GM23338 (cell line): ENCODE results near the gene ZNF474. TPM values are rescaled to one million over a fixed set of nuclear protein-coding genes. Genes with fewer than 3 reads are reported as not detected.

Experiments used
- ATAC-seq: fragments of 200-7000 bp; cut with Tn5 transposase; 3 replicates; pipeline ENCODE4 v1.9.1; 2020
- DNase-seq: peaks from one replicate; pipeline ENCODE4 v3.0.0-alpha.2; 2015; ENCODE audit warnings: low spot score
- H2AFZ ChIP-seq: fragments of 200-600 bp; sonication (generic); 2 replicates; pipeline ENCODE4 v1.8.0; 2016; ENCODE audit warnings: antibody characterized with exemption, mild to moderate bottlenecking, moderate library complexity
- H3F3A ChIP-seq: fragments of 200-600 bp; sonication (generic); replicated peaks from 2 replicates; pipeline ENCODE4 v1.8.0; 2017; ENCODE audit warnings: antibody characterized with exemption, mixed run types, low read depth
- H3K27ac ChIP-seq: fragments of 200-600 bp; sonication (generic); 2 replicates; pipeline ENCODE4 v1.6.1; 2016; ENCODE audit warnings: low read depth
- H3K27me3 ChIP-seq: fragments of 200-600 bp; sonication (generic); 2 replicates; pipeline ENCODE4 v1.8.0; 2016; ENCODE audit warnings: mild to moderate bottlenecking, mixed run types, moderate library complexity; ENCODE audit not compliant: insufficient read depth
- H3K36me3 ChIP-seq: fragments of 200-600 bp; sonication (generic); 2 replicates; pipeline ENCODE4 v1.8.0; 2016; ENCODE audit warnings: mild to moderate bottlenecking; ENCODE audit not compliant: insufficient read depth
- H3K4me1 ChIP-seq: fragments of 200-600 bp; sonication (generic); 2 replicates; pipeline ENCODE4 v1.8.0; 2016; ENCODE audit warnings: mild to moderate bottlenecking, moderate library complexity; ENCODE audit not compliant: insufficient read depth
- H3K4me2 ChIP-seq: fragments of 200-600 bp; sonication (generic); 2 replicates; pipeline ENCODE4 v1.7.1; 2017; ENCODE audit warnings: mixed run types
- H3K4me3 ChIP-seq: fragments of 200-600 bp; sonication (generic); 2 replicates; pipeline ENCODE4 v1.6.1; 2016; ENCODE audit warnings: mixed run types
- H3K79me2 ChIP-seq: fragments of 200-600 bp; sonication (generic); replicated peaks from 2 replicates; pipeline ENCODE4 v1.8.0; 2017; ENCODE audit warnings: mild to moderate bottlenecking; ENCODE audit not compliant: insufficient read depth
- H3K9me2 ChIP-seq: fragments of 200-600 bp; sonication (generic); 2 replicates; pipeline ENCODE4 v1.8.0; 2017; ENCODE audit not compliant: insufficient read depth
- H4K20me1 ChIP-seq: fragments of 200-600 bp; sonication (generic); replicated peaks from 2 replicates; pipeline ENCODE4 v1.8.0; 2017; ENCODE audit warnings: mild to moderate bottlenecking; ENCODE audit not compliant: insufficient read depth
- H3K27ac Mint-ChIP-seq: 2 replicates; pipeline ENCODE4 v1.8.0; 2020; ENCODE audit warnings: inconsistent platforms, mild to moderate bottlenecking, moderate library complexity, mixed read lengths
- H3K27me3 Mint-ChIP-seq: 3 replicates; pipeline ENCODE4 v1.8.0; 2022; ENCODE audit warnings: low read depth, mild to moderate bottlenecking, moderate library complexity, mixed read lengths, inconsistent platforms; ENCODE audit not compliant: insufficient read depth, poor library complexity
- H3K36me3 Mint-ChIP-seq: 3 replicates; pipeline ENCODE4 v1.8.0; 2021; ENCODE audit warnings: low read depth, mild to moderate bottlenecking, inconsistent platforms, moderate library complexity, mixed read lengths
- H3K4me1 Mint-ChIP-seq: 3 replicates; pipeline ENCODE4 v1.8.0; 2020; ENCODE audit warnings: mild to moderate bottlenecking, inconsistent platforms, mixed read lengths
- H3K4me3 Mint-ChIP-seq: 3 replicates; pipeline ENCODE4 v1.8.0; 2021; ENCODE audit warnings: moderate library complexity, mild to moderate bottlenecking, inconsistent platforms, mixed read lengths
- H3K9me3 Mint-ChIP-seq: 3 replicates; pipeline ENCODE4 v1.8.0; 2020; ENCODE audit warnings: moderate library complexity, mild to moderate bottlenecking, inconsistent platforms, mixed read lengths
- CREB1 ChIP-seq: fragments of 250-450 bp; sonication (Bioruptor Pico); IDR thresholded peaks from 2 replicates; pipeline ENCODE4 v1.5.0; 2020; ENCODE audit warnings: low read depth, mild to moderate bottlenecking, moderate library complexity
- CTCF ChIP-seq, 2 experiments: fragments of 200-600 bp in 1 of 2; sonication (generic) in 1 of 2; conservative IDR thresholded peaks; 2 replicates each; pipeline versions ENCODE4 v1.5.1 to v1.6.1; 2016 to 2017; ENCODE audit warnings: antibody characterized with exemption in 2 of 2, low read depth in 2 of 2, mild to moderate bottlenecking in 2 of 2, moderate library complexity in 1 of 2
- ETS1 ChIP-seq: IDR thresholded peaks from 2 replicates; pipeline ENCODE4 v1.6.1; 2016; ENCODE audit warnings: antibody characterized with exemption
- EZH2 ChIP-seq: fragments of 200-600 bp; sonication (generic); IDR thresholded peaks from one replicate; pipeline ENCODE4 v1.8.0; 2017; ENCODE audit warnings: antibody characterized with exemption, mild to moderate bottlenecking, low read depth; ENCODE audit not compliant: unreplicated experiment
- EZH2phosphoT487 ChIP-seq: fragments of 200-600 bp; sonication (generic); IDR thresholded peaks from one replicate; pipeline ENCODE4 v1.8.1; 2018; ENCODE audit warnings: antibody characterized with exemption; ENCODE audit not compliant: unreplicated experiment
- NANOG ChIP-seq: IDR thresholded peaks from 2 replicates; pipeline ENCODE4 v1.6.1; 2016; ENCODE audit warnings: antibody characterized with exemption, borderline replicate concordance
- REST ChIP-seq: IDR thresholded peaks from one replicate; pipeline ENCODE4 v1.6.1; 2018; ENCODE audit warnings: antibody characterized with exemption; ENCODE audit not compliant: unreplicated experiment
- STAT1 ChIP-seq: IDR thresholded peaks from one replicate; pipeline ENCODE4 v1.6.1; 2016; ENCODE audit warnings: antibody characterized with exemption; ENCODE audit not compliant: unreplicated experiment
- ZNF462 ChIP-seq: fragments of 250-450 bp; sonication (Bioruptor Pico); IDR thresholded peaks from 2 replicates; pipeline ENCODE4 v1.5.0; 2020; ENCODE audit warnings: mild to moderate bottlenecking, moderate library complexity
- polyA plus RNA-seq: library from polyadenylated mRNA; unstranded; fragments of >200 nt; fragmentation: Nextera tagmentation; extraction: Ambion mirVana; gene quantifications from 2 replicates; pipeline ENCODE4 v1.2.1, GENCODE V29; 2016
- total RNA-seq: library from RNA; depleted of rRNA; stranded (reverse); fragments of >200 nt; shearing (Covaris generic); gene quantifications from 2 replicates; pipeline ENCODE4 v1.2.3, GENCODE V29; 2014

ZNF474 gene
- total and polyA plus RNA-seq, 2 experiments from 2014 or later, result 0.59 TPM; not detected in 1

- no peaks in the 10 kb centered on the region for H3K27me3 ChIP-seq
- H3K27me3 Mint-ChIP-seq, result no peaks in the 10 kb centered on the region
- H3K79me2 ChIP-seq, result no peaks in the 10 kb centered on the region
- DNase-seq (peak; percentile 32), ATAC-seq (no peak)
- TF ChIP-seq ZNF462, result no peak
- no peak for TF ChIP-seq STAT1
- no peak for TF ChIP-seq REST
- no peak for TF ChIP-seq EZH2
- TF ChIP-seq NANOG, result no peak
- no peak for TF ChIP-seq ETS1
- TF ChIP-seq CREB1 (CRISPR knock-in tag), result no peak
- no peak for TF ChIP-seq CTCF (conservative IDR thresholded peaks at IDR 0.05; ENCODE audit: low read depth in 2 of 2)
- TF ChIP-seq EZH2phosphoT487, result no peak
- H3K36me3 Mint-ChIP-seq, result no peaks in the 10 kb centered on the region
- no peak overlapping the region for H3K27ac Mint-ChIP-seq
- H3K4me3 ChIP-seq, result no peak overlapping the region
- no peak overlapping the region for H3K4me3 Mint-ChIP-seq
- H3K9me3 Mint-ChIP-seq, result no peaks in the 10 kb centered on the region
- H2AFZ ChIP-seq, result no peak overlapping the region
- no peaks in the 10 kb centered on the region for H4K20me1 ChIP-seq
- peaks cover 8% of the 10 kb centered on the region; the same call in 2 of the 3 replicates for H3K4me1 Mint-ChIP-seq
- H3F3A ChIP-seq, result no peaks in the 10 kb centered on the region
- no peaks in the 10 kb centered on the region for H3K9me2 ChIP-seq
- H3K27ac ChIP-seq, result no peak overlapping the region
- H3K4me2 ChIP-seq, result no peak overlapping the region
- H3K36me3 ChIP-seq, result no peaks in the 10 kb centered on the region
- H3K4me1 ChIP-seq, result no peaks in the 10 kb centered on the region
These were observed 806 bp downstream of the ZNF474 start for GRCh38 chr5:122130152-122130551.
